KMS-11 (cell line): ENCODE data around the gene NEU1.

Source experiments
- H2AFZ ChIP-seq: fragments of 200-600 bp; sonication (generic); 2 replicates; pipeline ENCODE4 v1.6.1; 2016; ENCODE audit warnings: antibody characterized with exemption, mixed run types, low read depth
- H3K27ac ChIP-seq: fragments of 200-600 bp; sonication (generic); 2 replicates; pipeline ENCODE4 v1.6.1; 2016; ENCODE audit warnings: mild to moderate bottlenecking, mixed run types
- H3K27me3 ChIP-seq: fragments of 200-600 bp; sonication (generic); 2 replicates; pipeline ENCODE4 v1.6.1; 2017; ENCODE audit warnings: mild to moderate bottlenecking, low read depth, mixed run types, moderate library complexity; ENCODE audit not compliant: insufficient read depth
- H3K36me3 ChIP-seq: fragments of 200-600 bp; sonication (generic); 2 replicates; pipeline ENCODE4 v1.6.1; 2017; ENCODE audit warnings: mild to moderate bottlenecking, mixed run types; ENCODE audit not compliant: insufficient read depth
- H3K4me1 ChIP-seq: fragments of 200-600 bp; sonication (generic); 2 replicates; pipeline ENCODE4 v1.6.1; 2016; ENCODE audit warnings: mild to moderate bottlenecking, low read depth, mixed run types; ENCODE audit not compliant: poor library complexity, severe bottlenecking
- H3K4me2 ChIP-seq: fragments of 200-600 bp; sonication (generic); 2 replicates; pipeline ENCODE4 v1.7.0; 2016; ENCODE audit warnings: mild to moderate bottlenecking, mixed run types
- H3K4me3 ChIP-seq: fragments of 200-600 bp; sonication (generic); IDR thresholded peaks from 2 replicates; pipeline ENCODE4 v1.6.1; 2017; ENCODE audit warnings: low read depth, low read length, mixed read lengths; ENCODE audit not compliant: insufficient read depth
- H3K79me2 ChIP-seq: fragments of 200-600 bp; sonication (generic); 2 replicates; pipeline ENCODE4 v1.6.1; 2016; ENCODE audit warnings: low read depth, mixed run types; ENCODE audit not compliant: insufficient read depth
- H3K9ac ChIP-seq: fragments of 200-600 bp; sonication (generic); 2 replicates; pipeline ENCODE4 v1.6.1; 2016; ENCODE audit warnings: mild to moderate bottlenecking, mixed run types
- H4K20me1 ChIP-seq: fragments of 200-600 bp; sonication (generic); 2 replicates; pipeline ENCODE4 v1.6.1; 2016; ENCODE audit warnings: mild to moderate bottlenecking, mixed run types; ENCODE audit not compliant: insufficient read depth
- TF ChIP-seq, protein P1 (sequence below): fragments of 200-600 bp; sonication (generic); conservative IDR thresholded peaks from 2 replicates; pipeline ENCODE4 v1.6.1; 2017; ENCODE audit warnings: low read depth, mild to moderate bottlenecking, antibody characterized with exemption, low read length, moderate library complexity, mixed read lengths

The NEU1 gene

GRCh38 chr6:31836474-31837368, 25.9 kb downstream of the NEU1 start:
- Histone ChIP-seq H3K4me1 (peaks cover 52% of the 10 kb centered on the region), H3K36me3 (peaks cover 28% of the 10 kb centered on the region; the same call in 1 of the 2 replicates)

DNA sequence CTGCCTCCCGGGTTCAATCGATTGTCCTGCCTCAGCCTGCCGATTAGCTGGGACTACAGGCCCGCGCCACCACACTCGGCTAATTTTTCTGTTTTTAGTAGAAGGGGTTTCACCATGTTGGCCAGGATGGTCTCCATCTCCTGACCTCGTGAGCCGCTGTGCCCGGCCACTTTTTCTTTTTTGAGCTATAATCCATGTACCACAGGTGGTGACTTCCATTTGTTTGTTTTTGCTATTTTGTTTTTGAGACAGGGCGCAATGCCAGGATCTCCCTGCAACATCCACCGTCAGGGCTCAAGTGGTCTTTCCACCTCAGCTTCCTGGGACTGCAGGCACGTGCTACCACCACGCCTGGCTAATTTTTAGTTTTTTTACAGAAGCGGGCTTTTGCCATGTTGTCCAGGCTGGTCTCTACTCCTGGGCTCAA, 26.6 kb downstream of the NEU1 start:
- H3K27ac ChIP-seq: peak overlapping the region; percentile 84; the same call in 1 of the 2 replicates
- peaks cover 54% of the 10 kb centered on the region for H3K4me1 ChIP-seq
- peaks cover 34% of the 10 kb centered on the region for H4K20me1 ChIP-seq

More at GRCh38 chr6:31836474-31837368, 25.9 kb downstream of the NEU1 start:
- Histone ChIP-seq H4K20me1 (peaks cover 34% of the 10 kb centered on the region), H3K79me2 (peaks cover 67% of the 10 kb centered on the region), H3K4me2 (peak overlapping the region; percentile 100), H3K27ac (peak overlapping the region; percentile 84; the same call in 1 of the 2 replicates), H3K4me3 (no peak overlapping the region), H3K9ac (peak overlapping the region; percentile 80), H3K27me3 (no peaks in the 10 kb centered on the region), H2AFZ (no peak overlapping the region)
- TF ChIP-seq, protein P1, sequence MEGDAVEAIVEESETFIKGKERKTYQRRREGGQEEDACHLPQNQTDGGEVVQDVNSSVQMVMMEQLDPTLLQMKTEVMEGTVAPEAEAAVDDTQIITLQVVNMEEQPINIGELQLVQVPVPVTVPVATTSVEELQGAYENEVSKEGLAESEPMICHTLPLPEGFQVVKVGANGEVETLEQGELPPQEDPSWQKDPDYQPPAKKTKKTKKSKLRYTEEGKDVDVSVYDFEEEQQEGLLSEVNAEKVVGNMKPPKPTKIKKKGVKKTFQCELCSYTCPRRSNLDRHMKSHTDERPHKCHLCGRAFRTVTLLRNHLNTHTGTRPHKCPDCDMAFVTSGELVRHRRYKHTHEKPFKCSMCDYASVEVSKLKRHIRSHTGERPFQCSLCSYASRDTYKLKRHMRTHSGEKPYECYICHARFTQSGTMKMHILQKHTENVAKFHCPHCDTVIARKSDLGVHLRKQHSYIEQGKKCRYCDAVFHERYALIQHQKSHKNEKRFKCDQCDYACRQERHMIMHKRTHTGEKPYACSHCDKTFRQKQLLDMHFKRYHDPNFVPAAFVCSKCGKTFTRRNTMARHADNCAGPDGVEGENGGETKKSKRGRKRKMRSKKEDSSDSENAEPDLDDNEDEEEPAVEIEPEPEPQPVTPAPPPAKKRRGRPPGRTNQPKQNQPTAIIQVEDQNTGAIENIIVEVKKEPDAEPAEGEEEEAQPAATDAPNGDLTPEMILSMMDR: no peak

DNA sequence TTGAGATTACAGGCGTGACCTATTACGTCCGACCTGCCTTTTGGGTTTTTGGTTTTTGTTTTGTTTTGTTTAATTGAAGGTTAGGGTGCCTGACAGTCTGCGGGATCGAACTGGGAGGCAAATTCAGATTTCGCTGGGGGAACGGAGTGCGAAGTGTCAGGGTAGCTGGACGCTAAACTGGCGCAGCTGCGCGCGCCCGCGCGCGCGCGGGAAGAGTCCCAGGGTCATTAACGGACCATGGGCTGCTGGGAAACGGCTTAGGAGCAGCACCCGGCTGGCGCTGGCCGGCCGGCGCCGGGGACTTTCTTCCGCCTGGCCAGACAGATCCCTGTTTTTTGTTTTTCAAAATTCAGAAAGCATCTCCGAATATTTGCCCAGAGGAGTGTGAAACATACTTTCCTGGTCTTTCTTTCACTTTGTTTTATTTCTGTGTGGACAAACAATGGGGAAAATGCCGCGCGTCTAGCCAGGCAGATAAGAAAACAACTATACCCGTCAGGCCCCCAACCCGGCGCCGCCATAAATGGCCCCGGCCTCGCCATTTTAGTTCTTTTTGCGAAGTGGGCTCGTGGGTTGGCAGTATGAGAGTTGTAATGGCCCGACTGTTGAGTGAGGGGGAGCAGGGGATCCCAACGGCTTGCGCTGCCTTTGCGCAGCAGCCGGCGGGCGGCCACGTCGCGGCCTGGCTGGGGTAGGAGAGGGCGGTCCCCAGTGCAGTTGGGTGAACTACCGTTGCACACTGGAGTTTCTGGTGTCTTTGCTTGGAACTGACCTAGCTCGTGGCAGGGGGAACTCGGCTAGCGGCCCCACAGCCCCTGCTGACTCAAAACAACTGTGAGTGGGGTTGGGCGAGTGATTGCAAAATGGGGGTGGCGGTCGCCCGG, 28.0 kb downstream of the NEU1 start:
- Histone ChIP-seq H3K27ac (peak overlapping the region; percentile 84), H4K20me1 (peaks cover 33% of the 10 kb centered on the region), H3K4me1 (peaks cover 49% of the 10 kb centered on the region), H2AFZ (peak overlapping the region; percentile 73), H3K9ac (peak overlapping the region; percentile 80), H3K36me3 (peaks cover 28% of the 10 kb centered on the region; the same call in 1 of the 2 replicates), H3K4me2 (peak overlapping the region; percentile 100), H3K27me3 (no peaks in the 10 kb centered on the region), H3K4me3 (no peak overlapping the region), H3K79me2 (peaks cover 88% of the 10 kb centered on the region)
- TF ChIP-seq, protein P1: no peak

More for the DNA sequence above, 26.6 kb downstream of the NEU1 start:
- H3K36me3 ChIP-seq: peaks cover 28% of the 10 kb centered on the region; the same call in 1 of the 2 replicates
- H3K79me2 ChIP-seq: peaks cover 74% of the 10 kb centered on the region
- H3K4me3 ChIP-seq: no peak overlapping the region
- peak overlapping the region; percentile 100 for H3K4me2 ChIP-seq
- peak overlapping the region; percentile 80 for H3K9ac ChIP-seq
- TF ChIP-seq, protein P1: no peak
- H2AFZ ChIP-seq: no peak overlapping the region
- H3K27me3 ChIP-seq: no peaks in the 10 kb centered on the region

- H3K27me3 ChIP-seq: no peaks in the 10 kb centered on the region
- H3K27ac ChIP-seq: no peak overlapping the region; the same call in 1 of the 2 replicates
- peaks cover 12% of the 10 kb centered on the region; the same call in 1 of the 2 replicates for H3K36me3 ChIP-seq
- peaks cover 2% of the 10 kb centered on the region for H4K20me1 ChIP-seq
- H3K79me2 ChIP-seq: peaks cover 71% of the 10 kb centered on the region
- no peak overlapping the region for H3K4me3 ChIP-seq
- peaks cover 20% of the 10 kb centered on the region for H3K4me1 ChIP-seq
- peak overlapping the region; percentile 91 for H3K4me2 ChIP-seq
- no peak overlapping the region for H3K9ac ChIP-seq
- H2AFZ ChIP-seq: no peak overlapping the region
- TF ChIP-seq, protein P1: no peak
These were observed 31.0 kb downstream of the NEU1 start for GRCh38 chr6:31831350-31832215.
